Osteoblast (primary cell): ENCODE results near the gene RARB. TPM values are rescaled to one million over a fixed set of nuclear protein-coding genes. Genes with fewer than 3 reads are reported as not detected.

Experiments used
- DNase-seq: peaks from one replicate; pipeline ENCODE4 v3.0.0; 2011; ENCODE audit warnings: low spot score, mixed read lengths; ENCODE audit not compliant: insufficient read length; ENCODE audit errors: missing footprints
- H2AFZ ChIP-seq: 2 replicates; pipeline ENCODE4 v1.6.0; 2011; ENCODE audit warnings: mild to moderate bottlenecking, low read length
- H3K27ac ChIP-seq: 2 replicates; pipeline ENCODE4 v1.5.1; 2011; ENCODE audit warnings: mild to moderate bottlenecking, low read depth, low read length, moderate library complexity
- H3K27me3 ChIP-seq: 2 replicates; pipeline ENCODE4 v1.6.0; 2012; ENCODE audit warnings: mild to moderate bottlenecking, control low read depth, inconsistent platforms, low read length, moderate library complexity; ENCODE audit not compliant: insufficient read depth
- H3K36me3 ChIP-seq: 2 replicates; pipeline ENCODE4 v1.5.1; 2011; ENCODE audit warnings: mild to moderate bottlenecking, low read length, control low read depth, moderate library complexity; ENCODE audit not compliant: insufficient read depth
- H3K4me1 ChIP-seq: 2 replicates; pipeline ENCODE4 v1.5.1; 2011; ENCODE audit warnings: mild to moderate bottlenecking, low read length, control low read depth, moderate library complexity; ENCODE audit not compliant: insufficient read depth
- H3K4me2 ChIP-seq: 2 replicates; pipeline ENCODE4 v1.6.0; 2011; ENCODE audit warnings: mild to moderate bottlenecking, low read length; ENCODE audit not compliant: insufficient read depth
- H3K4me3 ChIP-seq: fragments of 200-600 bp; sonication (generic); 3 replicates; pipeline ENCODE4 v1.5.1; 2012; ENCODE audit warnings: mild to moderate bottlenecking, low read length, inconsistent platforms; ENCODE audit not compliant: insufficient read depth
- H3K79me2 ChIP-seq: 2 replicates; pipeline ENCODE4 v1.6.0; 2012; ENCODE audit warnings: mild to moderate bottlenecking, low read length, control low read depth, inconsistent platforms; ENCODE audit not compliant: insufficient read depth
- H3K9me3 ChIP-seq: 2 replicates; pipeline ENCODE4 v1.5.1; 2011; ENCODE audit warnings: low read depth, low read length, control low read depth
- H4K20me1 ChIP-seq: 2 replicates; pipeline ENCODE4 v1.6.0; 2012; ENCODE audit warnings: mild to moderate bottlenecking, low read length, control low read depth; ENCODE audit not compliant: insufficient read depth
- total RNA-seq: library from RNA; depleted of rRNA; stranded (reverse); fragments of >200 nt; gene quantifications from 2 replicates; pipeline ENCODE4 v1.2.3, GENCODE V29; 2012
- TF ChIP-seq, protein P1 (sequence below): IDR thresholded peaks from 2 replicates; pipeline ENCODE4 v1.5.1; 2011; ENCODE audit warnings: mild to moderate bottlenecking, low read depth, low read length, moderate library complexity; ENCODE audit errors: extremely low read depth

RARB gene
- total RNA-seq, 1 donor: 7.6 TPM

DNA sequence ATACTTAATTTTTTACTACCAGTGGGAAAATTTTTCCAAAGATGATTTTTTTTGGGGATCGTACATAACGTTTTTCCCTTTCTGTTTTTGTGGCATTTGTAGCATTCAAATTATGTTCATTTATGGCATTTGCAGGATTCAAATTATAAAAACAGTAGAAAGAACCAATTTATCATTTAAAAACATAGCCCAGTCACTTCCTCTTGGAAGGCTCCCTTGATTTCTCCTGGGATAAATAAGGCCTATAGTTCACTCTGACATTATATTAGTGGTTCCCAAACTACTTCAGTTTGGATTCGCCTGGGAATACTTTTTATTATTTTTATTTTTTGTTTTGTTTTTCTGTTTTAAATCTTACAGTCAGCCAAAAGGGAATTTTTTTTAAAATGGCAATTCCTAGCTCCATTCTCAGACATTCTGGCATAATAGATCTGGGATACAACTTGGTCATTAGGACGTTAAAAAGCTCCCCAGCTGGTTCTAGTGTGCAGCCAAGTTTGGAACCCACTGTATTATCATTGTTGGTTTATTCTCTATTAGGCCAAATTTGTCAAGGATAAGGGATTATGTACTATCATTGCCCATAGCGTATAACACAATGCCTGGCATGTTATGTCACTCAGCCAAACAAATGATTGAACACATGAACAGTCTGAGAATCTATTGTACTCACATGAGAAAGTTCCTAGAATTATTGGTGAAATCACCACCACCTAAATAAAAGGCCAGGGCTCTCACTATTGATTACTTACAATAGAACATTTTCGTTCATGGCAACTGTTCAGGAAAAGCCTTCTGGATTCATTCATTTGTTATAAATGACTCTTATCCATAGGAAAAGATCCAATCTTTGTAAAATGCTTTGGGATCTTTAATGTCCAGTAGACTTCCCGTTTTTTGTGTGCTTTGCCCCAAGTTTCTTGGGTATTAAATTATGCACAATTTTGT, 28.9 kb downstream of the RARB start:
- Histone ChIP-seq H3K36me3 (no peaks in the 10 kb centered on the region), H3K27ac (peak overlapping the region; percentile 75), H3K4me2 (no peak overlapping the region), H3K79me2 (peaks cover 9% of the 10 kb centered on the region), H2AFZ (no peak overlapping the region), H3K9me3 (no peaks in the 10 kb centered on the region), H3K4me1 (peaks cover 53% of the 10 kb centered on the region), H3K4me3 (no peak overlapping the region), H4K20me1 (no peaks in the 10 kb centered on the region), H3K27me3 (no peaks in the 10 kb centered on the region)
- DNase-seq: no peak
- TF ChIP-seq, protein P1, sequence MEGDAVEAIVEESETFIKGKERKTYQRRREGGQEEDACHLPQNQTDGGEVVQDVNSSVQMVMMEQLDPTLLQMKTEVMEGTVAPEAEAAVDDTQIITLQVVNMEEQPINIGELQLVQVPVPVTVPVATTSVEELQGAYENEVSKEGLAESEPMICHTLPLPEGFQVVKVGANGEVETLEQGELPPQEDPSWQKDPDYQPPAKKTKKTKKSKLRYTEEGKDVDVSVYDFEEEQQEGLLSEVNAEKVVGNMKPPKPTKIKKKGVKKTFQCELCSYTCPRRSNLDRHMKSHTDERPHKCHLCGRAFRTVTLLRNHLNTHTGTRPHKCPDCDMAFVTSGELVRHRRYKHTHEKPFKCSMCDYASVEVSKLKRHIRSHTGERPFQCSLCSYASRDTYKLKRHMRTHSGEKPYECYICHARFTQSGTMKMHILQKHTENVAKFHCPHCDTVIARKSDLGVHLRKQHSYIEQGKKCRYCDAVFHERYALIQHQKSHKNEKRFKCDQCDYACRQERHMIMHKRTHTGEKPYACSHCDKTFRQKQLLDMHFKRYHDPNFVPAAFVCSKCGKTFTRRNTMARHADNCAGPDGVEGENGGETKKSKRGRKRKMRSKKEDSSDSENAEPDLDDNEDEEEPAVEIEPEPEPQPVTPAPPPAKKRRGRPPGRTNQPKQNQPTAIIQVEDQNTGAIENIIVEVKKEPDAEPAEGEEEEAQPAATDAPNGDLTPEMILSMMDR: no peak

DNA sequence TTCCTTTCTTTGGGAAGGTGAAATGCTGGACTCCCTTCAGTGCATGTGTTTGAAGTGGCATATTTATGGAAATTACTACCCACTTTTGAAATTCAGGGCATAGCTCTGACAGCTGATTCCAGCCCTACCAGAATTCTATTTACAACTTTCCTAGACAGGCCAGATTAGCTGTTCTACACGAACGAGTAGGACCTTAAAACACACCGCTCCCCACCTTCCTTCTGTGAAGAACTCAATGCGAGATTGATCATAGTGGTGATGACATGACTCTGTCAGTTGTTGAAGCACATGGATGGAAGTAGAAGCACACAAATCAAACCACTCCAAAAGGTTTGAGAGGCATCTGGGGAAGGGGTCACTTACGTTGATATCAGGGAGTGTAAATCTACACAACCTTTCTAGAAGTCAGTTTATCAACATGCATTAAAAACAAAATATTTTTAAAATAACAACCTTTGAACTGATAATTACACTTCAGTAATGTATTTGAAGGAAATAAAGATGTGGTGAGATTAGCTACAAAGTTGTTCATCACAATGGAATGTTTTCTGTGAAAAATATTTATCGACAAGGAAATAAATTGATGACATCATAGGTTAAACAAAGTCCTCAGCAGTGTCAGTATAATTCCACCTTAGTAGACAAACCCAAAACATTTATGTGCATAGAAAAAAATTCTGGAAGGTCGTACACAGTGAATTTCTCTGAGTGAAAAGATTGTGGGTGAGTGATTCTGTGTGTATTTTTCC, 29.8 kb downstream of the RARB start:
- Histone ChIP-seq H3K27ac (peak overlapping the region; percentile 29), H2AFZ (no peak overlapping the region), H3K4me1 (peaks cover 53% of the 10 kb centered on the region), H4K20me1 (no peaks in the 10 kb centered on the region), H3K36me3 (peaks cover 5% of the 10 kb centered on the region), H3K4me3 (no peak overlapping the region), H3K79me2 (peaks cover 9% of the 10 kb centered on the region), H3K4me2 (no peak overlapping the region), H3K27me3 (no peaks in the 10 kb centered on the region), H3K9me3 (no peaks in the 10 kb centered on the region)
- TF ChIP-seq, protein P1: no peak
- DNase-seq: no peak

DNA sequence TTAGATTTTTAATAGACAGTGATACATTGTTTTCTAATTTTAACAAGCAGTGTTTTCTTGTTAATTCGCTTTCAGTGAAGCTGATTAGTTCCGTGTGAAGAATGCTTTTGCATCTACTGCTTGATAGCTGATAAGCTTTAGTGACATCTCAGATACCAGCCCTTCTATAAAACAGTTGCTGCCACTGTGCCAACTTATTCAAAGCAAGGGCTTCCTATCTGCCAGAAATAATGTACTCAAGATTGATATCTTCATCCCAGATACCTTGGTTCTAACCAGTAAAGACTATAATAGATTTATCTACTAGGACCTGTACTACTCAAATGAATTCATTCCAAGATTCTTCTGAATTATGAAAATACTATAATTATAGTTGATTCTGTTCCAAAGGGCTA, 30.4 kb downstream of the RARB start:
- TF ChIP-seq, protein P1: no peak
- peaks cover 5% of the 10 kb centered on the region for H3K36me3 ChIP-seq
- no peaks in the 10 kb centered on the region for H3K9me3 ChIP-seq
- DNase-seq: no peak
- peaks cover 51% of the 10 kb centered on the region for H3K4me1 ChIP-seq
- H3K79me2 ChIP-seq: peaks cover 8% of the 10 kb centered on the region
- H3K27ac ChIP-seq: no peak overlapping the region
- H3K4me2 ChIP-seq: no peak overlapping the region
- H2AFZ ChIP-seq: no peak overlapping the region
- no peaks in the 10 kb centered on the region for H4K20me1 ChIP-seq
- H3K27me3 ChIP-seq: no peaks in the 10 kb centered on the region
- H3K4me3 ChIP-seq: no peak overlapping the region

DNA sequence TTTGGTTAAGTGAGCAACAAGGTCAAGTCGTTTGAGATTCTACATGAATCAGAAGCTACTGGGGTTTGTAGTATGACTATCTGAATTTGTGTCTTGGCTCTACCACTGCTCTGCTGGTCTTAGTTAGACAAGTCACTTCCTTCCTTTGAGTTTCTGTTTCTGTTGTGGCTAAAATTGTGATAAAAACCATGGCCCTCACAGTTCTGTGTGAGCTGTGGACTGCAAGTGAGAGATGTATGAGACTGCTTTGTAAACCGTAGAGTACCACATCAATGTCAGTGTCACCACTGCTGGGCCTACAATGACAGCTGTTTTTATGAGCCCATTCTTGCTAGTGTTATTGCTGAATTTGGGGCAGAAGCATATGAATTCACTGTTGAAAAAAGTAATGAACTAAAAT, 32.7 kb downstream of the RARB start:
- Histone ChIP-seq H3K4me1 (peaks cover 28% of the 10 kb centered on the region), H3K36me3 (peaks cover 5% of the 10 kb centered on the region), H3K9me3 (no peaks in the 10 kb centered on the region), H3K27ac (no peak overlapping the region), H3K79me2 (peaks cover 6% of the 10 kb centered on the region), H3K27me3 (no peaks in the 10 kb centered on the region), H2AFZ (no peak overlapping the region), H3K4me2 (no peak overlapping the region), H4K20me1 (no peaks in the 10 kb centered on the region), H3K4me3 (no peak overlapping the region)
- DNase-seq: no peak
- TF ChIP-seq, protein P1: no peak
